Jurkat, Clone E6-1 (cell line): ENCODE data around the gene TGFB3.

ENCODE experiments used
- DNase-seq: peaks from one replicate; pipeline ENCODE4 v3.0.0-alpha.2; 2011; ENCODE audit warnings: low read depth, low spot score
- H3K4me3 ChIP-seq: 2 replicates; pipeline ENCODE4 v1.5.1; 2011; ENCODE audit warnings: mild to moderate bottlenecking, low read length, control low read depth, moderate library complexity

The TGFB3 gene

GRCh38 chr14:75990297-75990696 is 8.5 kb upstream of the TGFB3 start:
- DNase-seq = no peak

GRCh38 chr14:75989134-75989533 is 7.3 kb upstream of the TGFB3 start:
- no peak overlapping the region for H3K4me3 ChIP-seq
- no peak for DNase-seq

More at GRCh38 chr14:75990297-75990696, 8.5 kb upstream of the TGFB3 start:
- H3K4me3 ChIP-seq = no peak overlapping the region

- DNase-seq = no peak
- no peak overlapping the region for H3K4me3 ChIP-seq
These were observed 5.6 kb upstream of the TGFB3 start for GRCh38 chr14:75987201-75987970.

- no peak for DNase-seq
- peak overlapping the region; percentile 75 for H3K4me3 ChIP-seq
These were observed 4.6 kb upstream of the TGFB3 start for GRCh38 chr14:75986439-75986765.

- peak; percentile 63 for DNase-seq
- peak within 1 kb of the TSS; percentile 75 for H3K4me3 ChIP-seq
These were observed 4.0 kb upstream of the TGFB3 start, which contains the start of gene IFT43 for GRCh38 chr14:75985618-75986438. IFT43 (plus strand) TSS chr14:75985763; CDS start chr14:75985787, 24 bp downstream.

- H3K4me3 ChIP-seq = no peak overlapping the region
- DNase-seq = no peak
These were observed 2.9 kb upstream of the TGFB3 start for GRCh38 chr14:75984674-75985073.

- H3K4me3 ChIP-seq = peak overlapping the region; percentile 58
- DNase-seq = no peak
These were observed 1.2 kb upstream of the TGFB3 start for GRCh38 chr14:75983019-75983358.

- no peak for DNase-seq
- H3K4me3 ChIP-seq = peak overlapping the region; percentile 58
These were observed 647 bp upstream of the TGFB3 start for GRCh38 chr14:75982266-75983018.

GRCh38 chr14:75980856-75981255 is 939 bp downstream of the TGFB3 start:
- no peak overlapping the region for H3K4me3 ChIP-seq
- DNase-seq = no peak

GRCh38 chr14:75979648-75980565 is 1.9 kb downstream of the TGFB3 start:
- DNase-seq = no peak
- no peak overlapping the region for H3K4me3 ChIP-seq

- H3K4me3 ChIP-seq = peak overlapping the region; percentile 5; the same call in 1 of the 2 replicates
- DNase-seq = no peak
These were observed 2.7 kb downstream of the TGFB3 start for GRCh38 chr14:75979071-75979571.

- H3K4me3 ChIP-seq = no peak overlapping the region
- DNase-seq = peak; percentile 52
These were observed 3.5 kb downstream of the TGFB3 start for GRCh38 chr14:75978249-75978731.

GRCh38 chr14:75977582-75977943 is 4.2 kb downstream of the TGFB3 start:
- H3K4me3 ChIP-seq = no peak overlapping the region
- DNase-seq = no peak

- H3K4me3 ChIP-seq = no peak overlapping the region
- DNase-seq = no peak
These were observed 4.8 kb downstream of the TGFB3 start for GRCh38 chr14:75976826-75977581.

- no peak overlapping the region for H3K4me3 ChIP-seq
- DNase-seq = no peak
These were observed 8.9 kb downstream of the TGFB3 start for GRCh38 chr14:75972801-75973421.

GRCh38 chr14:75971509-75971908 is 10.3 kb downstream of the TGFB3 start:
- no peak for DNase-seq
- no peak overlapping the region for H3K4me3 ChIP-seq

- DNase-seq = no peak
- H3K4me3 ChIP-seq = no peak overlapping the region
These were observed 10.8 kb downstream of the TGFB3 start for GRCh38 chr14:75970989-75971388.
